Activated gamma-delta T cell treated with Interleukin-2 at 50 U/mL for 16 hours (primary cell): ENCODE data around the gene LY6G5C.

Source experiments
- DNase-seq: peaks from one replicate; pipeline ENCODE4 v3.0.0-alpha.2; 2020

The LY6G5C gene

GRCh38 chr6:31680226-31681134 is at the start of gene LY6G5C:
Gene LY6G5C, minus strand, starts transcription at chr6:31681067. Its CDS starts 694 bp downstream, at chr6:31680373.
- peak; percentile 68 for DNase-seq

- DNase-seq = peak; percentile 62
These were observed 49.2 kb upstream of the LY6G5C start for GRCh38 chr6:31729979-31730630.

- peak; percentile 78 for DNase-seq
These were observed 48.7 kb upstream of the LY6G5C start for GRCh38 chr6:31729515-31729978.

- no peak for DNase-seq
These were observed 48.1 kb upstream of the LY6G5C start, which contains the start of gene DDAH2 for GRCh38 chr6:31728767-31729514. Gene DDAH2, minus strand, starts transcription at chr6:31729299. Its CDS starts 138 bp downstream, at chr6:31729161.

GRCh38 chr6:31727717-31728671 is 47.1 kb upstream of the LY6G5C start:
- no peak for DNase-seq

GRCh38 chr6:31727034-31727716 is 46.3 kb upstream of the LY6G5C start:
- DNase-seq = no peak

GRCh38 chr6:31725502-31726350 is 44.9 kb upstream of the LY6G5C start:
- DNase-seq = no peak

GRCh38 chr6:31723980-31724691 is 43.3 kb upstream of the LY6G5C start:
- DNase-seq = no peak

GRCh38 chr6:31723245-31723979 is 42.5 kb upstream of the LY6G5C start, which contains the start of gene MPIG6B:
Gene MPIG6B, plus strand, starts transcription at chr6:31723373. Its CDS starts 11 bp downstream, at chr6:31723384.
- no peak for DNase-seq

- no peak for DNase-seq
These were observed 41.3 kb upstream of the LY6G5C start for GRCh38 chr6:31722173-31722572.

- DNase-seq = no peak
These were observed 40.6 kb upstream of the LY6G5C start, which contains the start of gene LY6G6C for GRCh38 chr6:31721351-31722020. Gene LY6G6C, minus strand, starts transcription at chr6:31721746. Its CDS starts 67 bp downstream, at chr6:31721679.

- DNase-seq = no peak
These were observed 39.4 kb upstream of the LY6G5C start for GRCh38 chr6:31720196-31720770.

- no peak for DNase-seq
These were observed 38.1 kb upstream of the LY6G5C start for GRCh38 chr6:31719001-31719400.

GRCh38 chr6:31718265-31718664 is 37.4 kb upstream of the LY6G5C start:
- no peak for DNase-seq

GRCh38 chr6:31717499-31718222 is 36.8 kb upstream of the LY6G5C start:
- no peak for DNase-seq

- DNase-seq = no peak
These were observed 34.4 kb upstream of the LY6G5C start, which contains the start of gene LY6G6D for GRCh38 chr6:31715022-31715958. Gene LY6G6D, plus strand, starts transcription at chr6:31715348. Its CDS starts 8 bp downstream, at chr6:31715356.
